ENCODE data around the gene TSPAN10. TPM values are rescaled to one million over a fixed set of nuclear protein-coding genes. Genes with fewer than 3 reads are reported as not detected.

TSPAN10 gene
- polyA plus RNA-seq, 12 donors: 0.63 to 1.5 (median 1.0) TPM; not detected in 2

DNA sequence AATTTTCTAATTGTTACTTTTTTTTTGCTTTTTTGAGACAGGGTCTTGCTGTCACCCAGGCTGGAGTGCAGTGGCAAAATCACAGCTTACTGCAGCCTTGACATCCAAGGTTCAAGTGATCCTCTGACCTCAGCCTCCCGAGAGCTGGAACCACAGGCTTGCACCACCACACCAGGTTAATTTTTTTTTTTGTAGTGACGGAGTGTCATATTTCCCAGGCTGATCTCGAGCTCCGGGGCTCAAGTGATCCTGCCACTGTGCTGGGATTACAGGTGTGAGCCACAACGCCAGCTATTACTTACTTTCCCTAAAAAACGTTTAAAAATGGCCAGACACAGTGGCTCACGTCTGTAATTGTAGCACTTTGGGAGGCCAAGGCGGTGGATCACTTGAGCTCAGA, 6.7 kb upstream of the TSPAN10 start:
- DNase-seq: no peak

DNA sequence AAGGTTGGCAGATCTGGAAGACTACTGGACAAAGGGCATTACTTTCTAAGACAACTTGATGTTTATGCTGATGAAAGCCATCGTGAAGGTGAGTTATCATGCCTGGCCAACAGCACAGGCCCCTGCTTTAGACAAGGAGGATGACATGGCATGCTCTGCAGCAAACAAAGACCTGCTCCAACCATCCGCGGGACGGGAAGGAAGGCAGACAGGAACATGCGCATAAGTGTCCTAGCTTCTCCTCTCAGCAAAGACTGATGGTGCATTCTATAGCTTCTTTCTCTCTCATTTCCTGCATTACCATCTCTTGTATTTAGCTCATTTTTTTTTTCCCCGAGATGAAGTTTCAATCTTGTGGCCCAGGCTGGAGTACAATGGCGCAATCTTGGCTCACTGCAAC, 5.5 kb upstream of the TSPAN10 start:
- no peak for DNase-seq

DNA sequence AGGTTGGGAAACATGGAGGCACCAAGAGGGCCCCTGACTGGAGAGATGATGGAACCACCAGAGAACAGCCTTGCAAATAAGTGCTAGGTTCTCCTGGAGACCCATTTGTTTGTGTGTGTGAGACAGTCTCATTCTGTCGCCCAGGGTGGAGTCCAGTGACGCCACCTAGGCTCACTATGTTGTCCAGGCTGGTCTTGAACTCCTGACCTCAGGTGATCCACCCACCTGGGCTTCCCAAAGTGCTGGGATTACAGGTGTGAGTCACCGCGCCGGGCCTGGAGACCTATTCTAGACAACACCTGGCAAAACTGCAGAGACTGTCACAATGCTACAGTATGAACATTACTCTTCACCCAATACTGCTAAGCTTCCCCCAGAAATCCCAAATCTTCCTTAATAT, 1.6 kb upstream of the TSPAN10 start:
- DNase-seq: no peak

DNA sequence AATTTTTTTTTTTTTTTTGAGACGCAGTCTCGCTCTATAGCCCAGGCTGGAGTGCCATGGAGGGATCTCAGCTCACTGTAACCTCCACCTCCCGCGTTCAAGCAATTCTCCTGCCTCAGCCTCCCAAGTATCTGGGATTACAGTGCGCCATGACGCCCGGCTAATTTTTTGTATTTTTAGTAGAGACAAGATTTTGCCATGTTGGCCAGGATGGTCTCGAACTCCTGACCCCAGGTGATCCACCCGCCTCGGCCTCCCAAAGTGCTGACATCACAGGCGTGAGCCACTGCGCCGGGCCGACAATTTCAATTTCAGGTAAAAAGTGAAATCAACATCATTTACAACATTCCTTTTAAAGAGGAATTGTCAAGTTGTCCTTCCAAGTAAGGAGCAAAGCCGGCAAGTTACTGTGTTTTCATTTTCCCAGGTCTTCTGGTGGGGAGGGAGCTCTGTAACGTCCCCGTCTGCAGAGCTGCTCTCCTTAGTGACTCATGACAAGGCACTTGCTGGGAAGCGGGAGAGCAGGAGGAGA, 957 bp upstream of the TSPAN10 start:
- DNase-seq: no peak

DNA sequence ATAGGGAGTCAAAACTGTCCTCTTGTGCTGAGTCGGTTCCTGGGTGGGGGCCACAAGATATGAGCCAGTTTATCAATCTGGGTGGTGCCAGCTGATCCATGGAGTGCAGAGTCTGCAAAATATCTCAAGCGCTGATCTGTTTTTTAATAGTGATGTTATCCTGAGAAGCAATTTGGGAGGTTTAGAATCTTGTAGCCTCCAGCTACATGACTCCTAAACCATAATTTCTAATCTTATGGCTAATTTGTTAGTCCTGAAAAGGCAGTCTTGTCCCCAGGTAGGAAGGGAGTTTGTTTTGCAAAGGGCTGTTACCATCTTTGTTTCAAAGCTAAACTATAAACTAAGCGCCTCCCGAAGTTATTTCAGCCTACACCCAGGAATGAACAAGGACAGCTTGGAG, 1.7 kb downstream of the TSPAN10 start:
- DNase-seq: no peak

DNA sequence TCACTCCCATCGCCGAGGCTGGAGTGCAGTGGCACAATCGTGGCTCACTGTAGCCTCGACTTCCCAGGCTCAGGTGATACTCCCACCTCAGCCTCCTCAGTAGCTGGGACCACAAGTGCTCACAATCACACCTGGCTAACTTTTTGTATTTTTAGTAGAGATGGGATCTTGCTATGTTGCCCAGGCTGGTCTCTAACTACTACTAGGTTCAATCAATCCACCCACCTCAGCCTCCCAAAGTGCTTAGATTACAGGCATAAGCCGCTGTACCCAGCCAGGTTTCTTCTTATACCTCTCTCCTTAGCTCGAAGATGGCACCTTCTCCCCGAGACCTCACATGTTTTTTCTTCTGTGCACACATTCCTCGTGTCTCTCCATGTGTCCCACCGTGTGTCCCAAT, 3.0 kb downstream of the TSPAN10 start:
- DNase-seq: no peak

DNA sequence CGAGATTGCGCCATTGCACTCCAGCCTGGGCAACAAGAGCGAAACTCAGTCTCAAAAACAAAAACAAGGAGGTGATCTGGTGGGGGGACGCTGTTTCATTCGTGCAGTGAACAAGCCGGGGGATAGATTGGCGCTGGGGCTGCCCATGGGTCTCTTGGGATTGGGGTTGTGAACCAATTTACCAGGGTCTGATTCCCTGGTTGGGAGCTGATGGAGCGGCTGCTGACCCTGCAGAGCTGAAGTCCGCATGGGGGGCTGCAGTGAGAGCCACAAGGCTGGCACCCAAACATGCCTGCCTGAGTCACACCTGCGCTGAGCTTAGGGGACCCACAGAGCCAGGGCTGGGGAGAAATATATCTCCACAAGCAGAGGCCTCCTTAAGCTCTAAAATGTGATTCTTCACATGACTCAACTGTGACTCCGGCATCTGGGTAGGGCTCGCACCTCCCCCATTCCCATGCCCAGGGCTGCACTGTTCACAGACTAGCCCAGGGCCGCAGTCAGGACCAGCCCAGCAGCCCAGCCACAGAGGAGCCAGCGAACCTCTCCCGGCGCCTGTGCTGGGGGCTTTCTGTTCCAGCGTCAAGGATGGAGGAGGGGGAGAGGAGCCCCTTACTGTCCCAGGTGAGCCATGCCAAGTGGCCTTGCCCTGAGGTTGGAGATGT, 5.0 kb downstream of the TSPAN10 start:
- no peak for DNase-seq

DNA sequence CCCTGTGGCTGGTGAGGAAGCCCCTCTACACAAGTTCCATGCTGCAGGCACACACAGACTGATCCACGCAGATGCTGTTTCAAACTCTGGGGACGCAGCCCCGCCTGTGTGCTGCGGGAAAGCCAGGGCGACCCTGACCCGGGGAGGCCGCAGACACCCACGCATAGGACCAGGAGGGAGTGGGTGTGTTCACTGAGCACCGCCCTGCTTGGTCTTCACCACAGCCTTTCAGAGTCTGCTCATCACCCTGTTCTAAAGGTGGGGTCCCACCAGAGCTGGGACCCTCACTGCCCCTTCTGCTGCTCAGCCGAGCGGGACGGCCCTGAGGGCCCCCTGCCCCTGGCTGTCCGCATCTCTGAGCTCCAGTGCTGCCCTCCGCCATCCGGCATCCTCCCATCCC, 7.5 kb downstream of the TSPAN10 start:
- DNase-seq: no peak

DNA sequence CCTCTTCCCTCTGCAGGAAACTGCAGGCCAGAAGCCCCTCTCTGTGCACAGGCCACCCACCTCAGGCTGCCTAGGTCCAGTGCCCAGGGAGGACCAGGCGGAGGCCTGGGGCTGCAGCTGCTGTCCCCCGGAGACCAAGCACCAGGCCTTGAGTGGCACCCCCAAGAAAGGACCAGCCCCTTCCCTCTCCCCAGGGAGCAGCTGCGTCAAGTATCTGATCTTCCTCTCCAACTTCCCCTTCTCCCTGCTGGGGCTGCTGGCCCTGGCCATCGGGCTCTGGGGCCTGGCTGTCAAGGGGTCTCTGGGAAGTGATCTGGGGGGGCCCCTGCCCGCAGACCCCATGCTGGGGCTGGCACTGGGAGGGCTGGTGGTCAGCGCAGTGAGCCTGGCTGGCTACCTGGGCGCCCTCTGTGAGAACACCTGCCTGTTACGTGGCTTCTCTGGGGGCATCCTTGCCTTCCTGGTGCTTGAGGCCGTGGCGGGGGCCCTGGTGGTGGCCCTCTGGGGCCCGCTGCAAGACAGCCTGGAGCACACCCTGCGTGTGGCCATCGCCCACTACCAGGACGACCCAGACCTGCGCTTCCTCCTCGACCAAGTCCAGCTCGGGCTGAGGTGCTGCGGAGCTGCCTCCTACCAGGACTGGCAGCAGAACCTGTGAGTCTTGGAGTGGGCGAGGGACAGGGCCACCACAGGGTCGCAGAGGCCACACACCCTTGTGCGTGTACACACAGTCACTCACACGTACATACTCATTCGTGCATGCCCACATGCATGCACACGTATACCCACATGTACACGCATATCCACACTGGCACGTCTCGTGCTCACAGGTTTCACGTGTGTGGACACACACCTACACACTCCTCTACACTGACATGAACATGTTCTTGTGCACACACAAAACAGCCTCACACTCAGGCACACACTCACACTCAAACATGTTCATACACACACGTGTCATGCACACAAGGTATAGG, 8.3 kb downstream of the TSPAN10 start:
- no peak for DNase-seq

DNA sequence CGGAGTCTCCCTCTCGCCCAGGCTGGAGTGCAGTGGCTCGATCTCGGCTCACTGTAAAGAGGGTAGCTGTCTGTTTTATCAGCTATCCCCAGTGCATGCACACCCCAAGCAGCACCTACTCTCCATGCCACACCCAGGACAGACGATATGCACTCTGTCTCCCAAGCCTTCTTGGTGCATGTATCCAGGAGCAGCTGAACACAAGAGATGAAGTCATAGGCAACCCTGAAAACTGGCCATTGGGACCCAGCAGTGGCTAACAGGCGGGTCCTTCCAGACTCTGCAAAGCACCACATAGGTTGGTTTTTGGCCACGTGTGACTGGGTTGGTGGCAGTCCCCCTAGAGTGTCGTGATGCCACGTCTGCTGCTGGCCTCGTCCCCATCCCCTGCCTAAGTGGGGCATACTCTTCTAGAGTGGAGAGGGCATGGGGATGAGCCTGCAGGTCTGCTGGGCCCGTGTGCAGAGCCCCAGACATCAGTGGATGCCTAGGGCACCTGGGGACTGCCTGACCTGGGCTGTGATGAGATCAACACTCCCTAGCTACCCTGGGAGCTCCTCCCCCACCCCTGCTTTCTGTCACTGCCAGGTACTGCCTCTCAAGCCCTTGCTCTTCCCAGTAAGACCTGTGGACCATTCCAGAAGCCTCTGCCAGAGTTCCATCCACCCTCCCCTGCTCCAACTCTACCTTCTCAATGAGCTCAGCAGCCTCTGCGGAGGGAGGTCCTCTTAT, 10.0 kb downstream of the TSPAN10 start:
- DNase-seq: no peak

DNA sequence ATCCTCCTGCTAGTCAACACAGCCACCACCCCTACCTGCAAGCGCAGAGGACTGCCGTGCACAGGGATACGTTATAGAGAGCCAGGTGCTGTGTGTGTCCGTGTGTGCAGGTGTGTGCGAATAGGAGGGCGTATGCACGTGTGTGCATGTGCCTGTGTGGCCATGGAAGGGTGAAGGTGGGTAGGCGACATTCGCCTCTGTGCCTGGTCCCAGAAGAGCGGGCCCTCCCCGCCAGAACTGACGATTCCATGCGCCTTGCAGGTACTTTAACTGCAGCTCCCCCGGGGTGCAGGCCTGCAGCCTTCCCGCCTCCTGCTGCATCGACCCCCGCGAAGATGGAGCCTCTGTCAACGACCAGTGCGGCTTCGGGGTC, 10.6 kb downstream of the TSPAN10 start:
- DNase-seq: no peak

DNA sequence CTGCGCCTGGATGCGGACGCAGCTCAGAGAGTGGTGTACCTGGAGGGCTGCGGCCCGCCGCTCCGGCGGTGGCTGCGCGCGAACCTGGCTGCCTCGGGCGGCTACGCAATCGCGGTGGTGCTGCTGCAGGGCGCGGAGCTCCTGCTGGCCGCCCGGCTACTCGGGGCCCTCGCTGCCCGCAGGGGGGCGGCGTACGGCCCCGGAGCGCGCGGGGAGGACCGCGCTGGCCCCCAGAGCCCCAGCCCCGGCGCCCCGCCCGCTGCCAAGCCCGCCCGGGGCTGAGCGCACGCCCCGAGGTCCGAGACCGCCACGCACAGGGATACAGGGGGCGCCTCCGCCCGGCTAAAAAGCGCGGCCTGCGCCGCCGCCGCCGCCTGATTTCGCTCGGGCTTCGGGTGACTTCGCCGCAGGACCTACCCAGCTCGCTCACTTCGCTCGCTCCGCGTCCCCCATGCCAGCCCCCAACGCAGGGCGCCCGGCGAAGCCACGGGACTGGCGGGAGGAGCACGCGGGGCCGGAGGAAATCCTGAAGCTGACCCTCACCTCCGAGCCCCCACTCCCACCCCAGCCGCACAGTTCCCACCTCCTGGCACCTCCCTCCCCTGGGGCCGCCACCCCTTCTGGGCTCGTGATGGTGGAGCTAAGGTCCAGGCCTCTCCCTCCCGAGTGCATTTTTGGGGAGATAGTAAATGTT, 11.2 kb downstream of the TSPAN10 start:
- no peak for DNase-seq

DNA sequence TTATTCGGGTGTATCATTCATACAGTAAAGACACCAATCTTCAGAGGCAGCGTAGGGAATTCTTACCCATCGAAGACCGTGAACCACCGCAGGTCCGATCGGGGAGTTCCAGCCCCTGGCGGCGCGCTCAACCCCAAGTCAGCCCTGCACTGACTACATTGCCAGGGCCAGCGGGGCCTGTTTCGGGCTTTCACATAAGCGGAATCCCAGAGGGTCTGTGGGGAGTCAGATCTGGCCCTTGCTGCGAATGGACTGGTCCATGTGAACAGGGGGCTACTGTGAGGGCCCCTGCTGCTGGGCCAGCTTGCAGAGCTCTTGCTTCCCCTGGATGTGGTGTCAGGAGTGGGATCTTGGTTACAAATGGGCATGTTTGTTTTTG, 11.7 kb downstream of the TSPAN10 start:
- DNase-seq: no peak

DNA sequence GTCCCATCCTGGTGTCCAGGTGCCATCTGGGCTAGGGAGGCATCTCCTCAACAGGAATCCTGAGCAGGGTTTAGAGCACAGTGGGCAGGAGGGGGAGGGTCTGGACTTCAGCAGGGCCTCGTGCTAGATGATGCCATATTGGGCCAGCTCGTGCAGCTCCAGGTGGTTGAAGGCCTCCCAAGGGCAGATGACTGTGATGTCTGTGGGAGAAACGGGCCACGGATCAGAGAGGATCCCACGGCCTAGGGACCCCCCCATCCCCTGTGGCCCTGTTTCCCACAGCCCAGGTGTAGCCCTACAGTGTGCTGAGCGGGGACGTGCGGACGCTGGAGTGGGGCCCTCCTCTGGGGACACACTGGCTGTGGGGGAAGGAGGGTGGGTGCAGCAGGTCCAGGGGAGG, 14.0 kb downstream of the TSPAN10 start:
- DNase-seq: no peak

DNA sequence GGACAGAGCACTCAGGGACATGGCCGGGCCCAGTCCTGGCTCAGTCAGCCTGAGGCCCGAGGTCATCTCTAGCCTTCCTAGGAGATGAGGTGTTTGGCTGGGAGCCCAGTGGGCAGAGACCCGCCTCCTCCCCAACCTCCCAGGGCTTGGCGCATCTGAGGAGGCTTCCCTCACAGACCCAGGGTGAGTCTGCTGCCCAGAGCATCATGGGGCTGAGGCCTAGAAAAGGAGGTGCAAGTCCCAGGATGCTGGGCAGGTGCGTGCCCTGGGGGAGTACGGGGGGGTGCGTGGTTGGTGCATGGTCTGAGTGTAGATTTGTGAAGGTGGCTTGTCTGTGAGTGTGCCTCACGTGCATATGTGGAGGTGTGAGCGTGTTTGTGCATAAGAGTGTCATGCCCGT, 14.7 kb downstream of the TSPAN10 start:
- DNase-seq: no peak

DNA sequence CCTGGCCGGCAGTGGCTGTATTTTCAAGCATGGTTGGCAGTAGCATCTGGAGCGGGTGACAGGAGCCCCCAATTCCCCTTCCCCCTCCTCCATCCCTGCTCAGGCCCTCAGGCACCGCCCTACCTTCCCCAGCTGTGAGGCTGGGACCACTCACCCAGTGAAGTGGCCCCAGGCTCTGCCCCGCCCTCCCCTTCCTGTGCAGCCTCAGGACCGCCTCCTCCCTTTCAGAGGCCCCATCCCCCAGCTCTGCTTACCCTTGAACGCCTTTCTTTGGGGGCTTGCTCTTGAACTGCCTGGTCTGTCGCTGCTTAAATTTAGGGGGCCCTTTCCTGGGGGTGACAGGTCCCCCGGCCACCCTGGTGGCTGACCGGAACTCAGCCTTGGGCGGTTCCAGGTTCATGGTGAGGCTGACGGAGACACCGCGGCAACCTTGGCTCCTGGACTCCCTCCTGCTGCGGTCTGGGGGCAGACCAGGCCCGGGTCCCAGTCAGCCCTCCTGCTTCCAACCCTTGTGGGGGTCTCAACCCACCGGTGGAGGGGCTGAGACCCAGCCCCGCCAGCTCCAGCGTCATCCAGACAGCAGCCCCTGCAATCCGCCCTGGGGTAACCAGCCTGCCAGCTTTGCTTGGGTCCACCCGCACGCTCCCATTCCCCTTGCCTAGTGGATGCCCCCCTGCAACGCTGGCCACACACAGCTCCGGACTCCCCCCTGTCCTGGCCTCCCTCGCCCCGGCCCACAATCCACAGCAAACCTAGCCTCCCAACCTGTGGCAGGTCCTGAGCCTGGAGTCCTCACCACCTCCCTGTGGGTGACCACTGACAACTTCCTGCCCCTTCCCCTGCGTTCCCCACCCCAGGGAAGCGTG, 16.1 kb downstream of the TSPAN10 start:
- DNase-seq: no peak

DNA sequence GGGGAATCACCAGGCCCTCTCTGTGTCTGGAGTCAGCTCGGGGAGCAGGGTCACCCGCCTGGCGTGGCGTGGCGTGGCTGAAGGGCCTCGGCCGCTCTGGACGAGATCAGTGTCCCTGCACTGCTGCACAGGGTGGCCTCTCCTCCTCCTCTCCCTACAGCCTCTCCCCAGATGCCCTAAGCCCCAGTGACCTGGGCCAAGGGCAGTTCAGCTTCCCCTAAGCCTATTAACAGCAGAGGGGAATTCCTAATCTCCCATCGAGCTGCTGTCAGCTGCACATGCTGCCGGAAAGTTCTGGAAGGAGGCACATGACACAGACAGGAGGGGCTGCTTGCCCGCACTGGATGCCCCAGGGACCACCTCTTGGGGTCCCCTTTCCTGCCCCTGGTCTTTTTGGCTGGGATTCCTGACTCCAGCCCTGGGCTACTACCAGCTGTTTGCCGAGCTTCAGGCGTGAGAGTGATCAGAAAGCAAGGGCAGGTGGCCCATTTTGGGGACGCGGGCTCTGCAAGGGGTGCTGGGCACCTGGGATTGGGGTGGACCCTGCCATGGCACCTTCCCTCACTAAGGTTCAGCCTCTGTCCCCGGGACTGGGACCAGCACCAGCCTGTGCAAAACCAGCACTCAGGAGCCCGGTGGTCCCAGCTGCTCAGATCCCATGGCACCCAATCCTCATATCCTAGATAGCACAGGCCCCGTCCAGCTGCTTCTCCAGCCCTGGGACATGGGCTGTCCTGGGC, 18.6 kb downstream of the TSPAN10 start:
- no peak for DNase-seq

DNA sequence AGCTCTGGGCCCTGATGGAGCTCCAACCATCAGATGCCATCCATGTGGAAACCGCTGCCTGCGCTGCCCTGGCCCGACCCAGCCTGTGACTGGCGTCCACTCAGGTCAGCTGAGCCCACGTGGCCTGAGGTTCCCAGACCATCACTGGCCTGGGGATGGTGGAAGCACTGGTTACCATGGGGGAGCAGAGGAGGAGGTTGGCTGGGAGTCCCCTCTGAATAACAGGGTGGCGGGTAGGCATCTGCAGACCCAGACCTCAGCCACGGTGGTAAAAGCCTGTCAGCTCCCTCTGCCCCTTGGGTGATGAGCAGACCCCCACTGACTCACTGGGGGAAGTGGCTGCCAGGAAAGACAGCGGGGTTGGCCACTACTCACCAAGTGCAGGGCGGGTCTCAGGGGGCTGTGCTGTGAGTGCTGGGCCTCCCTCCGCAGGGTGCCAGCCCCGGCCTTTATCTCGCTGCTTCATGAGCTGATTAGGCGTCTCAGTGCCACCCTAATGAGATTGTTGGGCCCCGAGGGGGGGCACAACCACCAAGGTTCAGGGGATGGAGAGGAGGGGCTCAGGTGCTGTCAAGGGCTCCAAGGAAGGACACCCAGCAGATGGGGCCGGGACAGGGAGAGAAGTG, 19.2 kb downstream of the TSPAN10 start, which contains the start of gene PDE6G:
PDE6G (minus strand) TSS at position 425 of the 626 bp plus-strand sequence. CDS start 3,237 bp downstream, outside the sequence.
- no peak for DNase-seq

DNA sequence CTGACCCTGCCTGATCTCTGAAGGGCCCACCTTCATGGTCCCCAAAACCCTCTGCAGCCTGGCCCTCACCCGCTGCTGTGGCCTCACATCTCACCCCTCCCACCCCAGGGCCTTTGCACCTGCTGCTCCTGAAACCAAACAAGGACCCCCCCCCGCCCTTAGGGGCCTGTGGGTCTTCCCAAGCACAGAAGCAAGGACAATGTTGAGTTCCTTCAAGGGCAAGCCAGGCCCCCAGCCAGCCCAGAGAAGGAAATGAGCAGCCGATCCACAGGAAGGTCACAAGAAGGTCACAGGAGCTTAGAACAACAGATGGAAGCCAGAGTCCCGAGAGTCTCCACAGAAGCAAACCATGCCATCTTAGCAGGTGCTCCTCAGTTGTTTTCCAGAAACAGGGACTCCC, 19.8 kb downstream of the TSPAN10 start:
- DNase-seq: no peak

Measured in muscle of arm (tissue), 12 donors.